ENCODE measurements around the gene TMEM134.

TMEM134 gene

GRCh38 chr11:67418476-67419281, 50.4 kb downstream of the TMEM134 start:
- no peak for DNase-seq (ENCODE audit: low spot score)
- ChIA-PET POLR2A (ENCODE audit: low non-redundant PET) (interaction anchor here (1.8 kb wide), 1 partner anchor 17 kb away, joined by 4 read pairs; the partner anchor contains the start of gene PPP1CA), CTCF (interaction anchor here (0.6 to 1.2 kb wide), 2 partner anchors 17 to 19 kb away, joined by 4 read pairs; partner anchors contain the start of gene PPP1CA)
- peak overlapping the region; percentile 83 for H3K27ac ChIP-seq
- TF ChIP-seq CTCF (conservative IDR thresholded peaks at IDR 0.05; ENCODE audit: low read depth), result no peak

DNA sequence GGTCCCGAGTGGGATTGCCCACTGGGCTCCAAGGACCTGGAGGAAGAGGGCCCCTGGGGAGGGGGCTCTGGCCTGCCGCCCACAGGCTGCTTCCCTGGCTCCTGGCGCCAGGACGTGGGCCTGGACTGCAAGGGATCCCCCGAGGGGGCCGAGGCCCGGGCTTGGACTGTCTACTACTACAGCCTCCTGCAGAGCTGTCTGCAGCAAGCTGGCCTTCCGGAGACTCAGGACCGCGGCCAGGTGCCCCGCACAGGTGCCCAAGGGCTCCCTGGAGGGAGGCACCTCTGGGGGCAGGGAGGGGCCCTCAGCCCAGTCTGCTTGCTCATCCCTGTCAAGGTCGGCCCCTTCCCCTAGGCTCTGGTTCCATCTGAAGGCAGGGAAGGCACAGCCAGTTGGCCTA, 51.6 kb downstream of the TMEM134 start:
- POLR2A ChIA-PET (ENCODE audit: low non-redundant PET), result interaction anchor here (1.8 kb wide), 1 partner anchor 16 kb away, joined by 4 read pairs; the partner anchor contains the start of gene PPP1CA
- TF ChIP-seq CTCF (conservative IDR thresholded peaks at IDR 0.05; ENCODE audit: low read depth), result no peak
- CTCF ChIA-PET, result interaction anchor here (0.6 kb wide), 2 partner anchors 45 to 148 kb away, joined by 3 to 4 read pairs; no protein-coding TSS in a partner anchor
- DNase-seq (ENCODE audit: low spot score), result no peak
- peak overlapping the region; percentile 83 for H3K27ac ChIP-seq

- H3K27ac ChIP-seq, result peak overlapping the region; percentile 83
- DNase-seq (ENCODE audit: low spot score), result no peak
- ChIA-PET POLR2A (ENCODE audit: low non-redundant PET) (interaction anchor here (1.8 kb wide), 1 partner anchor 15 kb away, joined by 4 read pairs; the partner anchor contains the start of gene PPP1CA), CTCF (interaction anchor here (0.5 to 1.0 kb wide), 3 partner anchors 15 to 46 kb away, joined by 3 read pairs; partner anchors contain the start of gene PPP1CA)
- no peak for TF ChIP-seq CTCF (conservative IDR thresholded peaks at IDR 0.05; ENCODE audit: low read depth)
These were observed 52.4 kb downstream of the TMEM134 start for GRCh38 chr11:67416416-67417335.

DNA sequence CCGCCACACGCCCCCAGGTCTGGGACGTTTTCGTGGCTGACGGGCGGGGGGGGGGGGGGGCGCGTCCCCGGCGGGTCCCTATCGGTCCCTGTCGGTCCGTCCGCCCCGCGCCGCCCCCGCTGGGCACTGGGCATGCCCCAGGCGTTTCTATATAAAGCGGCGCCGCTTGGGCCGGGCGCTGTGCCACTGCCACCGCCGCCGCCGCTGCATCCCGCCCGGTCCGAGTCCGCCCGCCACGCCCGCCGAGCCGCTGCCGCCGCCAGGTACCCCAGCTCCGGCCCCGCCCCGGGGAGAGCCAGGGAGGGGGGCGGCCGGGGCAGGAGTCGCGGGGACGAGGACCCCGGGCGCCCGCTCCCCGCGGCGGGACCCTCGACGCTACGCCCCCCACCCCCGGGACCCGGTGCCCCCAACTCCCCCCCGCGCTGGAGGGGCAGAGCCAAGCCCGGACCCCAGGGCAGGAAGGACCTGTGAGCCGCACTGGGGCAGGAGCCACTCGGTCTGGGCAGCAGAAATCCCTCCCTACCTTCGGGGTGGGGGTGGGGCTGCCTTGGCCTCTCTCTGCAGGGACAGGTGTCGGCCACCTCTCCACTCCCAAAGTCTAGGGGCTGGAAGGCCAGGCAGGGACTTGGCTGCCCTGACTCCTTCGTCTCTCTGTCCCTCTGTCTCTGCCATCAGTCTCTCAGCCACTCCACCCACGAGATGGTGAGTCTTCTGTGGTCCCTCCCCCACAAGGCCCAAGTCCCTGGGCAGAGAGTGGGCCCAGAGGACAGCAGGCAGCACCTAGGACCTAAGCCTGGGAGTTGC, 53.3 kb downstream of the TMEM134 start, which contains the start of gene CARNS1:
Gene CARNS1, plus strand, starts transcription at position 178 of the 804 bp plus-strand sequence. Its CDS starts 522 bp downstream, at position 700.
- H3K27ac ChIP-seq, result peak within 1 kb of the TSS; percentile 83
- POLR2A ChIA-PET (ENCODE audit: low non-redundant PET), result no interaction called here

DNA sequence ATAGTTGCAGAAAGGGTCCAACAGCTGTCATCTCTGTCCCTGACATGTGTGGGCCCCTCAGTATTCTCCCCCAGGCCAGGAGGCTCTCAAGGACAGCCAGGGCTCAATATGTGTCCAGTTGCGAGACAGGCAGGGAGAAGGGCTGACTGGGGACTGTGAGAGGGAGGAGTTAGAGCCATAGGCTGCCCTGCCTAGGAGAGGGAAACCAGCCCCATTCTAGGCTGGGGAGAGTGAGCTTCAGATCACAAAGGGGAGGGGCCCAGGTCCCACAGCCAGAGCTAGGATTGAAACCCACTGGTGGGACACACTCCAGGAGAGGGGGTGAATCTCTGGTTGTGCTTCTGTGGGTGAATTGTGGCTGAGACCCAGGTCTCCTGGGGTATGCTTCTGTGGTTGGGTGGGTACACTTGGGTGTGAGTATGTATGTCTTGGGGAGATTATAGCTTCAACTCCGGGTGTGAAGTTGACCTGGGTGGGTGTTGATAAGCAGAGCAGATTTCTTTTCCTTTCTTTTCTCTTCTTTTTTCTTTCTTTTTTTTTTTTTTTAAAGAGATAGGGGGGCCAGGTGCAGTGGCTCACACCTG, 55.7 kb downstream of the TMEM134 start:
- ChIA-PET POLR2A (ENCODE audit: low non-redundant PET) (interaction anchor here (0.8 kb wide), 1 partner anchor 12 kb away, joined by 3 read pairs; the partner anchor contains the start of gene PPP1CA), CTCF (interaction anchor here (0.5 kb wide), 1 partner anchor 11 kb away, joined by 5 read pairs; no protein-coding TSS in a partner anchor)

More for the DNA sequence above, 53.3 kb downstream of the TMEM134 start, which contains the start of gene CARNS1:
- no peak for TF ChIP-seq CTCF (conservative IDR thresholded peaks at IDR 0.05; ENCODE audit: low read depth)
- no peak for DNase-seq (ENCODE audit: low spot score)
- CTCF ChIA-PET, result interaction anchor here (0.5 kb wide), 1 partner anchor 36 kb away, joined by 3 read pairs; no protein-coding TSS in a partner anchor

More for the DNA sequence above, 55.7 kb downstream of the TMEM134 start:
- no peak overlapping the region for H3K27ac ChIP-seq
- no peak for DNase-seq (ENCODE audit: low spot score)
- no peak for TF ChIP-seq CTCF (conservative IDR thresholded peaks at IDR 0.05; ENCODE audit: low read depth)

Measured in RWPE1 (cell line).